ENCODE data around the gene IL3.

GRCh38 chr5:132065951-132066701 lies 5.7 kb downstream of the IL3 start:
- TF ChIP-seq EZH2phosphoT487 (IDR thresholded peaks at IDR 0.05; ENCODE audit: insufficient read depth, low read depth) (no peak), EZH2 (IDR thresholded peaks at IDR 0.05; ENCODE audit: insufficient read depth, poor library complexity, severe bottlenecking) (no peak)
